ENCODE data around the gene OLFM3.

The OLFM3 gene

DNA sequence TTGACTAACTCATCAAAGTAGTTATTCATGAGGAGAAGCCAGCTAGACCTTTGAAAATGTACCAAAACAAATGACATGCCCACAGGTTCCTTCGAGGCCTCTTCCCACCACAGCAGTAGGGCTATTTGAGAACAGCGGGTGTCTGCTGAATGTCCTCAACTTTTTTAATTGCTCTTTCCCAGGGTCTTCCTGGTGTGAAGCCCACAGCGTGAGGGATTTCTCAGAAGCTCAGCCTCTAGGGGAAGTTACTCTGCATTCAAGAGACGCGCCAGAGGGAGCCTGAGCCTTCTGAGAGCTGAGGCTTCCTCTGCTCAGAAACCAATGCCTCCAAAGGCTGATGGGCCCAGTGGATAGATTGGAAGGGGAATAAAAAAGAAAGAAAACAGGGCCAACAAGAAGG is 153.6 kb downstream of the OLFM3 start:
- DNase-seq, result no peak

DNA sequence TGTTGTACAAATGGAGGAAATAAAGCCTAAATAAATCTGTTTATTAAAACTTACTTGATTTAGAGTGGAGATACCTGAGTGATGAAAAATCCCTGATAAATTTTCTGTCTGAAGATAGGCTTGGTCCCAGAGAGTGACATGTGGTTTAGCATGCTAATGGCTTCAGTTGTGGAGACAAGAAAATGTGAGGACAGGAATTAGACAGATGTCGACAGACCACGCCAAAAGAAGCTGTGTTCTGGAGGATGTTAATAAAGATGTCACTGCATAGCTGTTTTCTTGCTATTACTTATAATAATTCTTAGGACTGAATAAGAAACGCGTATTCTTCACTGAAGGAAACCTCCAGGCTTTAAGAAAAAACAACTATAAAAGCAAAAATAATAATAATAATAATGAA is 154.9 kb downstream of the OLFM3 start:
- no peak for DNase-seq

DNA sequence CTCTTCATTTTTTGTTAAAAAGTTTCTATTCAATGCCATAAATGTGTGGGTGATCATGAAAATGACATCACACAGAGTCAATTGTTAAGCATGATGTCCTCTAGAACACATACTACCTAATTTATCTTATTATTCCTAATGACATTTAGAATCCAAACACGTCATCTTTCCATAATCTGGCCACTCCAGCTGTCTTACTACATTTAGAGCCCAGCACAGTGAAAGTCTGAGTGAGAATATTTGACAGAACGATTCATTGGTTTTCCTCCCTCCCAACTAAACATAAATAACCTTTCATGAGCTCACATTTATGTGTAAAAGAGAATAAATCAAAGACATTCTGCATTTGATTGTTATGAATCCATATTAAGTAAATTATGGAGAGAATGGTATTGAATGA is 160.7 kb downstream of the OLFM3 start:
- no peak for DNase-seq

DNA sequence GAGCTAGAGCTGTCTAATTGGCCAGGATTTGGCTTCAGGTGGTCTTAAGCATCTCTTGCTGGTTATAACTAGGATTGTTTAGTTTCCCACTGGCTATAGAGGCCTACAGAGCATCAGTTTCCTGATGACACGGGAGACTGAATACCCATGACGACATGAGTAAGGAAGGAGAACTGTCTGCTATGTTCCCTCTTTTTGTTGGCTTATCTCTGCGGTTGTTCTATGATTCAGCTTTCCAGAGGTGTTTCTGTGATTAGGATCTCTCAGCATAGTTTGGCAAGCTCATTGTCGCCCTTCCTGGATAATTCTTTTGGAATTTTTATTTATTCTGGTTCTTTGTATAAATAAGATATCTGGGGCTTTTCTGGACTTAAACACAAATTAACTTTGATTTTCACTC is 163.4 kb downstream of the OLFM3 start:
- DNase-seq, result no peak

DNA sequence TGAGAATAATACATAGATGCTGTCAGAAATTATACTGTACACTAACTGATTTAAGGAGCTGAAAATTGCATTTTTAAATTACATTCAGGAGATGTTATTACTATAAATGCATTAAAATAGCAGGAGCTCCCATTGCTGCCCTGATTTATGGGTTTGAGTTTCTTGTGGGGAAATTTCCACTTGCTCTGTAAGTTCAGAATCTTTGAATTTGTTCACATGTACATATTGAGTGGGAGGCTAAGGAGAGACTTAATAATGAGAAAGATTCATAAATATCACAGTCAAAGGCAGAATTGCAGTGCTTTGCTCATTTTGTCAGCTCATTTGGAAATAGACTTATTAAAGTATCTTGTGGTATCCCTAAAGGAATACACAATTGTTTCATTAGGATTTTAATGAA is 170.3 kb downstream of the OLFM3 start:
- no peak for DNase-seq

DNA sequence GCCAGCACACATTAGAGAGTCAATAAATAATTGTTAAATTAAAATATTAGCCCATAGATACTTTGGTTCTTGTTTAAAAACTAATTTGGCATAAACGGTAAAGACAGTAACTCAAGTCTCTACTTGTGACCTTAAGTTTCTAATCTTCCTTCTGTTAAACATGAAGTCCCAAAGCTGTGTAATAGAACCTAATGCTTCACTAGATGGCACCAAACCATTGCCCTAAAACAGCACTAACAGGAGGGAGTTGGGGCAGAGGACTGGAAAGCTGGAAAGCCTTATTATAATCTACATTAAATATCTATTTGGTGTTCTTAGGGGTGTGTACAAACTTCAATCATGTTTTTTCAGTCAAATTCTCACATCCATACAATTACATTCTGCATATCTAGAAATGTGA is 176.7 kb downstream of the OLFM3 start:
- DNase-seq, result no peak

DNA sequence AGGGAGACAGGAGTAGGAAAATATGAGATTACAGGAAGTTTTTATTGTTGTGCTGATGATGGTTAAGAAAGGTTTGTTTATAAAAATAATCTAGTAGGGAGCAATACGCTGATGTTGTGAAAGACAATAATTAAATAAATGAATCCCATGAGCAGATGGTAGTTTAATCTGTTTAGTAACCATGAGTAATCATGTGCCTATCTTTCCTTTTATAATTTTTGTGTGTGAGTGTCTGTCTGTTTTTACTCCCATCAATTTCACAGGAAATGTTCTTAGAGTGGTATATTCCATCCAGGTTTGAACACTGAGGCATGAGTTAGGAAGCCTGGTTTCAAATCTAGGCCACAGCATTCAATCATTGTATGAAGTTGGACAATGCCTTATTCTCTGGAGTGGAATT is 180.5 kb downstream of the OLFM3 start:
- no peak for DNase-seq

DNA sequence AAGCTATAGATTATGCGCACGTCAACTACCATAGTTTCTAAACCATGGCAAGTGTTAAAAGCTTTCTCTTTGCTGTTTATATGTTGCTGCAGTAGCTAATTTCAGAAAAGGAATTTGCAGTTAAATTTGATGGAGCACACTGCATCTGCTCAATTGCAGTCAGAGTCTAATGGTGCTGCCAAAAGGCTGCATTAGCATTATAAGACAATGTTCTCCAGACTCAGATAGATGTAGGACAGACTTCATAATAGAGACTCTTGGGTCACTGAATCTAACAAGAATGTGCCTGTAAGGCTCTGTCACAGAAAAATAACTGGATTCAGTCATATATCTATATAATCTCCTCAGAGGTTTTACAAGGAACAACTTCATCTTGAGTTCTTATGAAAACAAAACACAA is 198.3 kb downstream of the OLFM3 start:
- no peak for DNase-seq

DNA sequence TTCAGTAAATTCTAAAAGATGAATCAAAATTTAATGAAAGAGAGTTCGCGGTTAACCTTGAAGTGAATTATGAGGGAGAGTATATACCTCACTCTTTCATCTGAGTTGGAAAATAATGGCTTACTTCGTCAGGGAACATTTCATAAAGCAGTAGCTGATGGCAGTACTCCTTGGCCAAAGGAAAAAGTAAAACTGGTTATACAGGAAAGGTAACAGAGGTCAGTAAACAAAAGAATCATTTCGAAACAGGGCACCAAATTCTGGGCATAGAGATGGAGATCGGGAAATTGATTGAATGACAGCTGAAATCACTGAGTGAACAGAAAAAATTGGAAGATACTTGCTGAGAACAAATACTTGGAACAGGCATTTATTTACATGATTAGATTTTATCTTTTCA is 199.0 kb downstream of the OLFM3 start:
- DNase-seq, result no peak

DNA sequence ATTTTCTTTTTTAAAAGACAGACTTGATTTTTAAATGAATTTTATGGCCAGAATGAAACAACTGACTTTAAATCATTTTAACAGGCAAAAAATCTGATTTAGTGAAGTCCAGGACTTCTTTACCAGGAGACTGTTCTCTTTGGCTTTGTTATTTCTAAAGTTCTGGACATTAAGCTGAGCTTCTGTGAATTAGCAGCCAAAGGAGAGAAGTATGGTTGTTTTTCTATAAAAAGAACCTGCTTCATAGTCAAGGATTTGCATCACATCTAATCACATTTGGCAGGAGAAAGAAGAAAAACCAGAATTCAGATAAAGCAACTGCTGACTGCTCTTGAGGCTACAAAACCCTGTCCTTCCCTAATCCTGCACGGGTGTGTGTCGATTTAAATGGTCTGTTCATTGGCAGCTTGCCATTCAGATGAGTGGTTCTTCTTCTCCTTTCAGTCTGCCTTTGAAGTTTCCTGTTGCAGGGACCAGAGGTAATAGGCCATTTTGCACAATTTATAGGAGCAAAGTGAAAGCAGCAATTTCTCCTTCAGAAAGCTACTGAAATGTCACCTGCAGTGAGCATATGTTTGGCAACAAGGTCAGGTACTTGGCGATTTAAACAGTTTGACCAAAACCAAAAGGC is 215.4 kb downstream of the OLFM3 start:
- no peak for DNase-seq

DNA sequence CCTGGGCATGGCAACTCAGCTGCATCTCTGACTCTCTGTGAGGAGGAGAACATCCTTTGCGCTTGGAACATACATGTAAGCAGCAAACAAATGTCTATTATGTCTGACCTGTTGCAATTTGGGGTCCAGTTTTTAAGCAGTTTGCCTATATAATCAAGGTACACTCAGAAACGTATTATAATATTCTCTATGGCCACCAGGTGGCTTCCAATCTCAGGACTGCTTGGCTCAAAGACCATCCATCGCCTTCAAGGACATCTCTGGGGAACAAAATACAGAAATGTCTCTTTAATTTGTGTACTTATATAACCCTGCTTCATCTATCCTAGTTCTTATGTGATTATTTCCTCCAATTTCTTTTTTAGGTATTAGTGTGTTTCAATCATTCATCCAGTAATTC is 227.2 kb downstream of the OLFM3 start:
- no peak for DNase-seq

DNA sequence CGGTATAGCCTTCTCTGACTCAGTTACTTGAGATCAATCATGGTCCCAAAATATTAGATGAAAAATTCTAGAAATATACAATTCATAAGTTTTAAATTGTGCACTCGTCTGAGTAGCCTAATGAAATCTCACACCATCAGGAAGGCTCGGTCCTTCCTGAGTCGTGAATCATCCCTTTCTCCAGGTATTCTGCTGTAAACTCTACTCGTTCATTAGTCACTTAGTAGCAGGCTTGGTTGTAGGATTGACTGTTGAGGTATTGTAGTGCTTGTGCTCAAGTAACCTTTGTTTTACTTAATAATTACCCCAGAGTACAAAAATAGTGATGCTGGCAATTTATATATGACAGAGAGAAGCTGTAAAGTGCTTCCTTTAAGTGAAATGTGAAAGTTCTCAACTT is 238.7 kb downstream of the OLFM3 start:
- no peak for DNase-seq

DNA sequence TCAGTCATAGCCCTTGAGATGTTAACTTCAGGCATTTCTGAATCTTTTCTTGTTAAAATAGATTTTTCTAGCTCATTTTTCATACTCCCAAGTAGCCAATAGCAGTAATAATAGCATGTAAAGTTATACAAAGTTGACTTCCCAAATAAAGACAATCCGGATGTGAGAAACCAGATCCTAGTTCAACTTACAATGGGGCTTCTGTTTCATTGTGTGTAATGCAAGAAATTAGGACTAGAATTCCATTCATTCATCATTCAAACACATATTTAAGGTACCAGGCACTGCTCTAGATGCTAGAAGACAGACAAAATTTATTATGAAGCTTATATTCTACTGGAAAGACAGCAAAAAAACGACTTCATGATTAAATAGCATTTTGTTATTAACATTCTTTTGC is 240.3 kb downstream of the OLFM3 start:
- DNase-seq, result no peak

Data from cortex of kidney (tissue), 1 donor.